ENCODE results near the gene VASH1.
A peak's percentile ranks its signal among the peaks of the same experiment; 100 is the strongest.

Gene VASH1

GRCh38 chr14:76786601-76787000 is 25.3 kb downstream of the VASH1 start:
- peak; percentile 55 for DNase-seq

GRCh38 chr14:76792422-76792821 is 31.2 kb downstream of the VASH1 start:
- no peak for DNase-seq

- no peak for DNase-seq
Measured at GRCh38 chr14:76793324-76793723, 32.1 kb downstream of the VASH1 start.

- DNase-seq: no peak
Measured at GRCh38 chr14:76793956-76794355, 32.7 kb downstream of the VASH1 start.

GRCh38 chr14:76806446-76806845 is 45.2 kb downstream of the VASH1 start:
- DNase-seq: peak; percentile 56

- no peak for DNase-seq
Measured at GRCh38 chr14:76808011-76808410, 46.7 kb downstream of the VASH1 start.

- no peak for DNase-seq
Measured at GRCh38 chr14:76808990-76809389, 47.7 kb downstream of the VASH1 start.

- DNase-seq: no peak
Measured at GRCh38 chr14:76810525-76810924, 49.3 kb downstream of the VASH1 start.

- DNase-seq: peak; percentile 34
Measured at GRCh38 chr14:76810953-76811400, 49.7 kb downstream of the VASH1 start.

- no peak for DNase-seq
Measured at GRCh38 chr14:76811561-76811960, 50.3 kb downstream of the VASH1 start.

GRCh38 chr14:76812093-76812421 is 50.8 kb downstream of the VASH1 start:
- DNase-seq: peak; percentile 46

GRCh38 chr14:76812422-76813383 is 51.4 kb downstream of the VASH1 start, which contains the start of gene ANGEL1:
TSS of gene ANGEL1 (minus strand) at chr14:76812882. CDS start at chr14:76812827, 55 bp downstream.
- peak; percentile 95 for DNase-seq

- no peak for DNase-seq
Measured at GRCh38 chr14:76814726-76815645, 53.7 kb downstream of the VASH1 start.

GRCh38 chr14:76820700-76821099 is 59.4 kb downstream of the VASH1 start:
- no peak for DNase-seq

GRCh38 chr14:76826122-76826521 is 64.9 kb downstream of the VASH1 start, which contains the start of gene LRRC74A:
TSS of gene LRRC74A (plus strand) at chr14:76826408. CDS start at chr14:76826698, 290 bp downstream.
- DNase-seq: no peak

GRCh38 chr14:76827696-76828296 is 66.5 kb downstream of the VASH1 start:
- no peak for DNase-seq

GRCh38 chr14:76828339-76829012 is 67.2 kb downstream of the VASH1 start:
- DNase-seq: no peak

- DNase-seq: no peak
Measured at GRCh38 chr14:76829013-76829365, 67.7 kb downstream of the VASH1 start.

GRCh38 chr14:76829650-76830421 is 68.6 kb downstream of the VASH1 start:
- peak; percentile 17 for DNase-seq

- DNase-seq: no peak
Measured at GRCh38 chr14:76830556-76830955, 69.3 kb downstream of the VASH1 start.

- DNase-seq: no peak
Measured at GRCh38 chr14:76832503-76832988, 71.3 kb downstream of the VASH1 start.
